ENCODE data around the gene SFTA2.

- TF ChIP-seq, protein P1, sequence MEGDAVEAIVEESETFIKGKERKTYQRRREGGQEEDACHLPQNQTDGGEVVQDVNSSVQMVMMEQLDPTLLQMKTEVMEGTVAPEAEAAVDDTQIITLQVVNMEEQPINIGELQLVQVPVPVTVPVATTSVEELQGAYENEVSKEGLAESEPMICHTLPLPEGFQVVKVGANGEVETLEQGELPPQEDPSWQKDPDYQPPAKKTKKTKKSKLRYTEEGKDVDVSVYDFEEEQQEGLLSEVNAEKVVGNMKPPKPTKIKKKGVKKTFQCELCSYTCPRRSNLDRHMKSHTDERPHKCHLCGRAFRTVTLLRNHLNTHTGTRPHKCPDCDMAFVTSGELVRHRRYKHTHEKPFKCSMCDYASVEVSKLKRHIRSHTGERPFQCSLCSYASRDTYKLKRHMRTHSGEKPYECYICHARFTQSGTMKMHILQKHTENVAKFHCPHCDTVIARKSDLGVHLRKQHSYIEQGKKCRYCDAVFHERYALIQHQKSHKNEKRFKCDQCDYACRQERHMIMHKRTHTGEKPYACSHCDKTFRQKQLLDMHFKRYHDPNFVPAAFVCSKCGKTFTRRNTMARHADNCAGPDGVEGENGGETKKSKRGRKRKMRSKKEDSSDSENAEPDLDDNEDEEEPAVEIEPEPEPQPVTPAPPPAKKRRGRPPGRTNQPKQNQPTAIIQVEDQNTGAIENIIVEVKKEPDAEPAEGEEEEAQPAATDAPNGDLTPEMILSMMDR (IDR thresholded peaks at IDR 0.05): peak in 2 of 3 experiments; percentile 52 to 63
- TF ChIP-seq POLR2A (IDR thresholded peaks at IDR 0.05): no peak
These were observed 16.4 kb downstream of the SFTA2 start for GRCh38 chr6:30915591-30915946.
